SHP77 (cell line): Measurements from ENCODE around the gene SHROOM2.
"Not testable (repeated sequence)": the region's sequence is repeated elsewhere in the genome, so short reads cannot be mapped to it uniquely, and the experiment has no call there.

Experiments used
- DNase-seq, 2 experiments: peaks; one replicate each; lab custom pipeline; 2025; lab: John Stamatoyannopoulos, UW

The SHROOM2 gene, protein sequence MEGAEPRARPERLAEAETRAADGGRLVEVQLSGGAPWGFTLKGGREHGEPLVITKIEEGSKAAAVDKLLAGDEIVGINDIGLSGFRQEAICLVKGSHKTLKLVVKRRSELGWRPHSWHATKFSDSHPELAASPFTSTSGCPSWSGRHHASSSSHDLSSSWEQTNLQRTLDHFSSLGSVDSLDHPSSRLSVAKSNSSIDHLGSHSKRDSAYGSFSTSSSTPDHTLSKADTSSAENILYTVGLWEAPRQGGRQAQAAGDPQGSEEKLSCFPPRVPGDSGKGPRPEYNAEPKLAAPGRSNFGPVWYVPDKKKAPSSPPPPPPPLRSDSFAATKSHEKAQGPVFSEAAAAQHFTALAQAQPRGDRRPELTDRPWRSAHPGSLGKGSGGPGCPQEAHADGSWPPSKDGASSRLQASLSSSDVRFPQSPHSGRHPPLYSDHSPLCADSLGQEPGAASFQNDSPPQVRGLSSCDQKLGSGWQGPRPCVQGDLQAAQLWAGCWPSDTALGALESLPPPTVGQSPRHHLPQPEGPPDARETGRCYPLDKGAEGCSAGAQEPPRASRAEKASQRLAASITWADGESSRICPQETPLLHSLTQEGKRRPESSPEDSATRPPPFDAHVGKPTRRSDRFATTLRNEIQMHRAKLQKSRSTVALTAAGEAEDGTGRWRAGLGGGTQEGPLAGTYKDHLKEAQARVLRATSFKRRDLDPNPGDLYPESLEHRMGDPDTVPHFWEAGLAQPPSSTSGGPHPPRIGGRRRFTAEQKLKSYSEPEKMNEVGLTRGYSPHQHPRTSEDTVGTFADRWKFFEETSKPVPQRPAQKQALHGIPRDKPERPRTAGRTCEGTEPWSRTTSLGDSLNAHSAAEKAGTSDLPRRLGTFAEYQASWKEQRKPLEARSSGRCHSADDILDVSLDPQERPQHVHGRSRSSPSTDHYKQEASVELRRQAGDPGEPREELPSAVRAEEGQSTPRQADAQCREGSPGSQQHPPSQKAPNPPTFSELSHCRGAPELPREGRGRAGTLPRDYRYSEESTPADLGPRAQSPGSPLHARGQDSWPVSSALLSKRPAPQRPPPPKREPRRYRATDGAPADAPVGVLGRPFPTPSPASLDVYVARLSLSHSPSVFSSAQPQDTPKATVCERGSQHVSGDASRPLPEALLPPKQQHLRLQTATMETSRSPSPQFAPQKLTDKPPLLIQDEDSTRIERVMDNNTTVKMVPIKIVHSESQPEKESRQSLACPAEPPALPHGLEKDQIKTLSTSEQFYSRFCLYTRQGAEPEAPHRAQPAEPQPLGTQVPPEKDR (N-terminal part only)

DNA sequence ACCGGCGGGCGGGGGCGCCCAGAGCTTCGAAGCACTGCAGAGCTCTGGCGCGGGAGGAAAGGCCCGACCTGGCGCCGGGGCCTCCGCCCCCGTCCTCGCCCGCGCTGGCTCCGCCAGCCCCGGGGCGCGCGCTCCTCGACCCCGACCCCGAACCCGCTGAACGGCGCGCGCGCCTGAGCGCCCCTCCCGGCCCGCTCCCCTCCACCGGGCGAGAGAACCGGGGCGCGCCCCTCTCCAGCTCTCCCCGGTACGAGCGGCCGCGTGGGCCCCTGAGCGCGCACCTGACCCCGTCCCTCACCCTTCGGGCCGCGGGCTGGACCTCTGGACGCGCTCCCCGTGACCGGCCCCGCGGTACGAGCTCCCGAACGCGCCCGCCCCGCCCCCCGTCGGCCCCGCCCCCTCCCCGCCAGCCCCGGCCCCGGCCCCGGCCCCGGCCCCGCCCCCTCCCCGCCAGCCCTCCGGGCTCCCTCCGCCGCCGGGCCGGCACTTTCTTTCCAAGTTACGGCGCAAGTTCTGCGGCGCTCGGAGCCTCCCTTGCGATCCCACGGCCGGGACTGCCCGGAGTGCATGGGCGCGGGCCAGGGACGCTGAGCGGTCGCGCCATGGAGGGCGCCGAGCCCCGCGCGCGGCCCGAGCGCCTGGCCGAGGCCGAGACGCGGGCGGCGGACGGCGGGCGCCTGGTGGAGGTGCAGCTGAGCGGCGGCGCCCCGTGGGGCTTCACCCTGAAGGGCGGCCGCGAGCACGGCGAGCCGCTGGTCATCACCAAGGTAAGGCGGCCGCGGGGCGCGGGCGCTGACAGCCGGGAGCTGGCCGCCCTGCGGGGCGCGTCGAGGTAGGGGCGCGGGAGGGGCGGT, at the start of gene SHROOM2:
SHROOM2 (plus strand) TSS at position 486 of the 854 bp plus-strand sequence; CDS start at position 603, 117 bp downstream.
- no peak for DNase-seq

DNA sequence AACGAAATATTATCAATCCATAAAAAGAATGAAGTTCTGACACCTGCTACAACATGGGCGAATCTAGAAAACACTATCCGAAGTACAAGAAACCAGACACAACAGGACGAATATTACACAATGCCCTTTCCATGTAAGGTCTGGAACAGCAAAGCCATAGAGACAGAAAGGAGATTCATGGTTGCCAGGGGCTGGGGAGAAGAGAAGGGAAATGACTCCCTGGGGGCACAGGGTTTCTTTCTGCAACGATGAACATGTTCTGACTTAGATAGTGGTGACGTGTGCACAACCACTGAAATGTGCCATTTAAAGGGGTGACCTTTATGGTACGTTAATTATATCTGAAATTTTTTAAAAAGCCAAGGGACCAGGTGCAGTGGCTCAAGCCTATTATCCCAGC, 48.9 kb upstream of the SHROOM2 start:
- no peak for DNase-seq

DNA sequence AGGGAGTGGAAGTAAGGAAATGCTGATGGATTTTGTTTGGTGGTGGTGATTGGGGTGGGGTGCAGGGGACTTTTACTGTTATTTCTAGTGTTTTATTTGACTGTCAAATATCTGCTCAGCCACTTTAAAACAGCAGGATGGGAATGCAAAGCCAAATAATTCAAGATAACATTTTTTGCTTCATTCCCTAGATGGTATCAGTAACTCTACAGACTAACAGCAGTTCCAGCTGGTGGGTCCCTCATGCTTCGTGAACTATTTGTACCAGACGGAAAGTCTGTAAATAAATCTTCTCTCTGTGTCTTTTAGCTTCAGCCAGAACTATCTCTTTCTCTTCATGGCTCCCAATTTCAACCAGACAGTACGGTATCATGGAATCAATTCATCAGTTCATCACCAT, 48.1 kb upstream of the SHROOM2 start:
- no peak for DNase-seq

DNA sequence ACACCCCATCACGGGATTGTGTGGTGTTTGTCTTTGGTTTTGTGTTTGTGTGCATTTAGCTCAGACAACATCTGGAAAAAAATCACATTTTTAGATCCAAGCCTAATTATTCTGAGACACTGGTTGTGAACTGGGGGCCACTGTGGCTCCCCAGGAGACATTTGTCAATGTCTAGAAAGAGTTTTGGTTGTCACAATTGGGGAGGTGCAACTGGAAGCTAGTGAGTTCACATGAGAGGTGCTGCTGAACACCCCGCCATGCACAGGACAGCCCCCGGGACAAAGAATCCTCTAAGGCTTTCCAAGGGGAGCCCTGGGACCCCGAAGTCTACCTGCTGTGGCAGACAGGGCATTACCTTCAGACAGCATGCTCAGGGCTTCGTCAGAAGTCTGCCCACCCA, 47.1 kb upstream of the SHROOM2 start:
- DNase-seq, result no peak

DNA sequence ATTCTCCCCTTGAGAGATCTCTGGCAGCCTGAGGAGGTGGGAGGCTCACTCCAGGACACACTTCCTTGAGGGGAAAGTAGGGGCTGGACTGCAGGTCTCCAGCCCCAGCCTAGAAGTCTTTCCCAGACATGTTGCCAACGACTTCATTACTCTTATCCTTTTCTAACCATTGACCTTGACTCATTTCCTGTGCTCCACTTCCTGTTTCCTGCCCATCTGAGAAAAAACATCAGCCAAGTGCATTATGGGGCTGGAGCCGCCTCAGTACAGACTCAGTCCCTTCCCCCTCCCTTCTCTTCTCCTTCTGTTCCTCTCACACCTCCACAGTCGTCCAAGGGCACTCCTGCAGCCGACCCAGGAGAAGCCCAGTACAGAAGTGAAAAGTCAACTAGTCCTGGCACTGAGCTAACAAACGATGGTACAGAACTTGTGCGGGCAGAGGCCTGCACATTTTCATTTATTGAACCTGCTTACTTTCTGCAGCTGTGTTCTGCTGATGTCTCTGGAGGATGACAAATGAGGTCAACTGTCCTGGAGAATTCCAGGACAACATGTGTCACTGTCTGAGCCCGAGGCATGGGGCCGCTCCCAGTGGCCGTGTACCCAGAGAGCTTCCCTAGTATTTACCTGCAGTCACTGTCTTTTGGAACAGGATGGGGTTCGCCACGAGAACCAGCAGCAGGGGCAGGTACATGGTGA, 40.7 kb upstream of the SHROOM2 start:
- DNase-seq, result no peak

- DNase-seq, result no peak
These were observed 39.9 kb upstream of the SHROOM2 start for GRCh38 chrX:9746148-9746888.

DNA sequence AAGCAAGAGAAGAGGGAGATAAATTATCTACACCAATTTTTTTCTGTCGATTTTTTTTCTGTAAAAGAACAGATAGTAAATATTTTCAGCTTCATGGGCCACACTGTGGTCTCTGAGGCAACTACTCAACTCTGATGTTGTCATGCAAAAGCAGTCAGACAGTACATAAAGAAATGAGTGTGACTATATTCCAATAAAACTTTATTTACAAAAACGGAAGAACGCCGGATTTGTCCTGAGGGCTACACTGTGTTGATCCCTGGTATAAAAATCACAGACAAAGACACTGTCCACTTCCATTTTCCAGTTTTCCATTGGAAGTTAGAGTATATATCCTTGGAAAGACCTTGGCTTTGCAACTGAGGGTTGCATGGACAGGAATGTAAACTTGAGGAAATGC, 38.6 kb upstream of the SHROOM2 start:
- DNase-seq, result no peak

DNA sequence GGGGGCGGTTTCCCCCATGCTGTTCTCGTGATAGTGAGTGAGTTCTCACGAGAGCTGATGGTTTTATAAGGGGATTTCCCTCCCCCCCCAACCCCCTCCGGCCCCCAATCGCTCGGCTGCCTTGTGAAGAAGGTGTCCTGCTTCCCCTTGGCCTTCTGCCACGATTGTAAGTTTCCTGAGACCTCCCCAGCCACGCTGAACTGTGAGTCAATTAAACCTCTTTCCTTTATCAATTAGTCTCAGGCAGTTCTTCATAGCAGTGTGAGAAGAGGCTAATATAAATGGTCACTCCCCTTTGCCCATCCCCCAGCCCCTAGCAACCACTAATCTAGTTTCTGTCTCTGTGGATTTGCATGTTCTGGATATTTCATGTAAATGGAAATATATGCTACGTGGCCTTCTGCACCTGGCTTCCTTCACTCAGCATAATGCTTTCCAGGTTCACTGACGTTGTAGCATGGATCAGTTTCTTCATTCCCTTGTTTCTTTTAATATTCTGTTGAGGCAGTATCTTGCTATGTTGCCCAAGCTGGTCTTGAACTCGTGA, 37.0 kb upstream of the SHROOM2 start:
- DNase-seq, result no peak

GRCh38 chrX:9757366-9757765, 28.9 kb upstream of the SHROOM2 start:
- DNase-seq, result no peak

DNA sequence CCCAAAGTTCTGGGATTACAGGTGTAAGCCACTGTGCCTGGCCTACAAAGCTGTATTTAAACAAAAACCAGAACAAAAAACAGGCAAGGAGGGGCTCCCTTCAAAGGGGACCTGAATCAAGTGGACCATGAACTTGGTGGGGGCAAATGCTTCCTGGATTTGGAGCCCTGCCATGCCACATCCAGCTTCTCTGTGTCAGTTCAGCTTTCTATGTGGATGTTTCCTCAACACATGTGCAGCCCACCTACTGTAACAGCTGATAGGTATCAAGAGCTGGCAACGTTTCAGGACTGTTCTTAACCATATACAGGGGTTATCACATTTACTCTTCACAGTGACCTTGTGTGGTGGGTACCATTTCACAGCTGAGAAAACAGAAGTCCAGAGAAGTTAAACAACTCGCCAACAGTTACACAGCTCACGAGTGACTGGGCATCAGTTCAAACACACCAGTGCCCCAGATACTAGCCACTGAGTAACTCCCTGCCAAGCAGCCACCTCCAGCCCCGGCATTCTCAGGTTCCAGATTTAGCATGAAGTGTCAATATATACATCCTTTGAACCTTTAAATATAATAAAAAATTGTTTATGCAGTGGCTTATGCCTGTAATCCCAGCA, 28.1 kb upstream of the SHROOM2 start:
- DNase-seq, result no peak

DNA sequence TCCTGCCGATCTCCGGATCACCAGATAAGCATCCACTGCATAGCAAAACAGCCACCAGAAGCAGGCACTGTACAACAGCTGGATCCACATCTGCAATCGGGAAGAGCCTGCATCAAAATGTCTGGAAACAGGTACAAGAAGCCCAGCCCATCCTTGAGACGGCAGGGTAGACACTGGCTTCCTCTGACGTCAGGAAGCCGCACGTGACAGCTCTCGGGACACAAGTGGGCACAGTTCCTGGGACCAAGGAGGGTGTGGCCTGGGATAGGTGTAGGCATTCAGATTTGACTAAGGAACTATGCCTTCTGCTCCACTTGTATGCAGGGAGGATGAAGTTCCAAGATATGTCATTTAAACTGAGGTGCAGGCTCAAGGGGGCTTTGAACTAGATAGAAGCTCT, 26.9 kb upstream of the SHROOM2 start:
- no peak for DNase-seq

DNA sequence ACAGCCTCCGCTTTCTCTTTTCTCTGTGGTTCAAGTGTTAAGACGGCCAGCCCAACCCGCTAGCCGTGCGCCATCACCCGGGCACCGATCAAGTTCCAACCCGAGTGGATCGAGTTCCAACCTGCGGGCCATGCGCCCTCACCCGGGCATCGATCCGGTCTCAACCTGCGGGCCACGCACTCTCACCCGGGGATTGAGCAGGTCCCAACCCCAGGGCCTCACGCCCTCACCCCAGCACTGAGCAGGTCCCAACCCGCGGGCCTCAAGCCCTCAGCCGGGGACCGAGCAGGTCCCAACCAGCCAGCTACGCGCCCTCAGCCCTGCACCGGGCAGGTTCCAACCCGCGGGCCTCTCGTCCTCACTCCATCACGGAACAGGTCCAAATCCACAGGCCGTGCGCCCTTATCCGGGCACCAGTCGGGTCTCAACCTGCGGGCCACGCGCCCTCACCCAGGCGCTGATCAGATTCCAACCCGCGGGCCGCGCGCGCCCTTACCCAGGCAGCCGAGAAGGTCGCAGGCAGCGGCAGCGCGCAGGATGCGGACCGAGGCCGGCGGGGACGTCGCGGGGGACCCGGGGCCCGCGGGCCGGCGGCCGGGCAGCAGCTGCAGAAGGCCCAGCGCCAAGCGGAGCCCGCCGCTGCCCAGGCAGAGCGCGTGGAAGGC, 21.0 kb upstream of the SHROOM2 start:
- no peak for DNase-seq

DNA sequence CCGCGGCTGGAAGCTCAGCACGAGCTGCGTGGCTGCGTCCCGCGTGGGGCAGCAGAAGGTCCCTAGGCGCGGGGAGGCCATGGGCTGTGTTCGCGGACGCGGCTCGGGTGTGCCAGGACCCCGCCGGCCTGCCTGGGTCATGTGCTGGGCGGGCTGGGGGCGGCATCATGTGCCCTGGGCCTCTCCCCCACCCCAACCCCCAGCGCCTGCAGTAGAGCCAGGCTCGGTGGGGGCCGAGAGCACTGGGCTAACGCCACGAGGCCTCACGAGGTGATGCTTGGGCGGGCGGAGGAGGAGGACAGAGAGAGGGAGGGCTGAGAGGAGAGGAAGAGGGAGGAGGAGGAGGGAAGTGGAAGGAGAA, 20.5 kb upstream of the SHROOM2 start, which contains the start of gene GPR143:
GPR143 (minus strand) TSS at position 111 of the 361 bp plus-strand sequence; CDS start at position 81, 30 bp downstream.
- no peak for DNase-seq

- no peak for DNase-seq
These were observed 18.9 kb upstream of the SHROOM2 start for GRCh38 chrX:9767375-9767774.

DNA sequence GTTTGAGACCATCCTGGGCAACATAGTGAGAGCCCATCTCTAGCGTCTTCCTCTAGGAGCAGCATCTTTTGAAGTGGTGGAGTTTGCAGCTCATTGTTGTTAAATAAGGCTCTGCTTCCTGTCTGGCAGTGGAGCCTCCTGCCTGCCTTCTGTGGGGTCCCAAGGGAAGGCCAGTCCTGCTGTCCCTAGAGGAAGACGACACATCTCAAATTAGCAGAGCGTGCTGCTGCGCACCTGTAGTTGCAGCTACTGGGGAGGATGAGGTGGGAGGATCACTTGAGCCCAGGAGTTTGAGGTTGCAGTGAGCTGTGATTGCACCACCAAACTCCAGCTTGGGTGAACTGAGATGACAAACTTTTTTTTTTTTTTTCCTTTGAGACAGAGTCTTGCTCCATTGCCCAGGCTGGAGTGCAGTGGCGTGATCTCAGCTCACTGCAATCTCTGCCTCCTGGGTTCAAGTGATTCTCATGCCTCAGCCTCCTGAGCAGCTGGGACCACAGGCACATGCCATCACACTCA, 17.8 kb upstream of the SHROOM2 start:
- not testable (repeated sequence) for DNase-seq

DNA sequence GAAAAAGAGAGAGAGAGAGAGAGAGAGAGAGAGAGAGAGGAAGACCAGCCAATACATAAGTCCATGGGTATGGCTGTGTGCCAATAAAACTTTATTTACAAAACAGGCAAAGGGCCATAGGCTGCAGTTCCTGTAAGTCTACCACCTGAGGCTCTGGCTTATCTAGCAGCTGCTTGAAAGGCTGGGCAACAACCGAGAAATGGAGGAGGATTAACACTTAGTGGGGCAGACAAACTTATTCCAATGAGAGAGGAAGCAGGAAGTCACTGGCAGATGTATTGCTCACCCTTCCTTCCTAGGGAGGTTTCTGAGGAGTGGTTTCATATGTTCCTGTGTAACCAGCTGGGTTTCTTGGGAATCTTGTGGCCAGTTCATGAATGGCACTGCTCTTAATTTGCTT, 15.9 kb upstream of the SHROOM2 start:
- no peak for DNase-seq

GRCh38 chrX:9772943-9773342, 13.3 kb upstream of the SHROOM2 start:
- no peak for DNase-seq

DNA sequence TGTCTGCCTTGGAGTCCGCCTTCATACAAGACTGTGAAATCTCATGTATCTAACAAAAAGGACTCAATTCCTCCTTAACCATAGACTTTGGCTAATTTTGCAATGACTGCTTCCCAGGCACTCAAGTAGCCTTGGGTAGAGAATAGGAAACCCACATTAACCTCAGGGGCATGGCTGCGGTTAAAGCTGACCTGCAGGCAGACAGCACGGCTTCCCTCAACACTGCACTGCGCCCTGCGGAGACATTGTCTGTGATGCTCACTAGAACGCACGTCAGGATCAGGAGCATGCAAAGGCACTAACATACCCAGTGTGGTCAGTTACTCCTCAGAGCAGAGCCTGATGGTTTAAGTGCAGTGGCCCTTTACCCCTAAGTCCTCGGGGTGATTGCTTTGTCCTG, 10.3 kb upstream of the SHROOM2 start:
- DNase-seq, result no peak
